Heart left ventricle (tissue), 16 donors: ENCODE measurements around the gene LMCD1. TPM values are rescaled to one million over a fixed set of nuclear protein-coding genes. Genes with fewer than 3 reads are reported as not detected.

Experiments
- ATAC-seq, 4 donors: fragments of 200-7000 bp; cut with Tn5 transposase; one replicate each; pipeline ENCODE4 v1.9.1; 2020 to 2022; ENCODE audit warnings: moderate library complexity in 4 of 4, mild to moderate bottlenecking in 3 of 4, moderate number of reproducible peaks in 1 of 4
- DNase-seq, 5 donors: peaks; one replicate each; pipeline ENCODE4 v3.0.0-alpha.2; 2020
- H3K27ac ChIP-seq, 12 donors: fragments of 200-600 bp; sonication (generic) in 4 of 12; one replicate each; pipeline versions ENCODE4 v1.5.0 to v1.8.0; 2016 to 2022; ENCODE audit warnings: mild to moderate bottlenecking in 2 of 12
- H3K27me3 ChIP-seq, 9 donors: fragments of 200-600 bp; sonication (generic) in 2 of 9; one replicate each; pipeline versions ENCODE4 v1.5.1 to v1.8.0; 2016 to 2022; ENCODE audit warnings: mild to moderate bottlenecking in 3 of 9
- H3K36me3 ChIP-seq, 9 donors: fragments of 200-600 bp; sonication (generic) in 2 of 9; one replicate each; pipeline versions ENCODE4 v1.5.0 to v1.8.0; 2018 to 2022; ENCODE audit warnings: mild to moderate bottlenecking in 2 of 9
- H3K4me1 ChIP-seq, 12 donors: fragments of 200-600 bp; sonication (generic) in 4 of 12; one replicate each; pipeline versions ENCODE4 v1.5.0 to v1.8.0; 2016 to 2022; ENCODE audit warnings: mild to moderate bottlenecking in 3 of 12
- H3K4me3 ChIP-seq, 12 donors: fragments of 200-600 bp; sonication (generic) in 4 of 12; one replicate each; pipeline versions ENCODE4 v1.5.0 to v1.8.0; 2017 to 2022; ENCODE audit warnings: mild to moderate bottlenecking in 9 of 12, moderate library complexity in 4 of 12
- H3K9me3 ChIP-seq, 12 donors: fragments of 200-600 bp; sonication (generic) in 4 of 12; one replicate each; pipeline versions ENCODE4 v1.5.0 to v1.8.0; 2016 to 2022; ENCODE audit warnings: mild to moderate bottlenecking in 1 of 12
- POLR2A ChIP-seq, 2 donors: fragments of 450-650 bp; IDR thresholded peaks; one replicate each; pipeline ENCODE4 v1.6.1; 2017; ENCODE audit warnings: antibody characterized with exemption in 2 of 2, mild to moderate bottlenecking in 2 of 2, moderate library complexity in 2 of 2
- WGBS, 4 donors: extraction: QIAGEN DNeasy Blood & Tissue Kit in 2 of 4; methylation state at CpG; one replicate each; pipeline versions ENCODE4 v1.1.5 to v1.1.7; 2013 to 2018; 5-methylcytosine and 5-hydroxymethylcytosine counted together
- intact Hi-C, 10 donors: fragments of 100-400 bp; cut with DNase I; formaldehyde crosslinking; loops; one replicate each; pipeline versions ENCODE4 v1.11.1 to v1.14.2; 2022
- polyA plus RNA-seq, 2 donors: library from polyadenylated mRNA; stranded (reverse); fragments of 200-250 nt; gene quantifications; one replicate each; pipeline ENCODE4 v1.2.3, GENCODE V29; 2013
- total RNA-seq, 9 donors: library from RNA; depleted of rRNA in 2 of 9; stranded (reverse); fragments of >200 nt in 2 of 9; fragmentation: NEBNext Ultra II Directional in 3 of 9; extraction: Animal tissue kit (Norgen Biotek cat#: 25700) in 3 of 9; gene quantifications; one replicate each; pipeline versions ENCODE4 v1.1.0 to v1.2.4, GENCODE V29; 2016 to 2023
- TF ChIP-seq, protein P1 (sequence below), 12 donors: fragments of 200-600 bp; sonication (generic) in 4 of 12; IDR thresholded peaks; one replicate each; pipeline versions ENCODE4 v1.5.0 to v1.8.0; 2018 to 2022; ENCODE audit warnings: antibody characterized with exemption in 12 of 12, mild to moderate bottlenecking in 5 of 12
- donor health status: ischemic (EF 13 %, LVEDD 7.1; RV severe dilation, severe dysfunction).
- donor health status: healthy with polysubstance abuse.
- donor health status: DM: no; HTN: yes; CAD: no.
- donor health status: DM: no; HTN: no; CAD: no.
- donor health status: ischemic (EF 25% LVEDD 6.9; RV normal size, moderate dysfunction).
- donor health status: ischemic (EF 25% LVEDD 5.7; RV mildly dilated, moderate dysfunction).
- donor health status: healthy.
- donor health status: DM: yes; HTN: yes; CAD: no.
- donor health status: ischemic (EF 35%, LVEDD 5.7; RV mildly dilated, moderate dysfunction).
- donor health status: nonischemic (EF 11% LVEDD 7.7; RV severe dilation, severe dysfunction).
- donor health status: DM: yes; HTN: yes; CAD: no.
- donor health status: PGD.
- donor health status: ischemic (EF 29% LVEDD 5.4; RV normal size, mild dysfunction).
- donor health status: nonischemic (EF 23%, LVEDD 6.1; RV moderate dilation, normal function).

The LMCD1 gene
- total and polyA plus RNA-seq, 11 donors: 34.9 to 661 (median 54.6) TPM

DNA sequence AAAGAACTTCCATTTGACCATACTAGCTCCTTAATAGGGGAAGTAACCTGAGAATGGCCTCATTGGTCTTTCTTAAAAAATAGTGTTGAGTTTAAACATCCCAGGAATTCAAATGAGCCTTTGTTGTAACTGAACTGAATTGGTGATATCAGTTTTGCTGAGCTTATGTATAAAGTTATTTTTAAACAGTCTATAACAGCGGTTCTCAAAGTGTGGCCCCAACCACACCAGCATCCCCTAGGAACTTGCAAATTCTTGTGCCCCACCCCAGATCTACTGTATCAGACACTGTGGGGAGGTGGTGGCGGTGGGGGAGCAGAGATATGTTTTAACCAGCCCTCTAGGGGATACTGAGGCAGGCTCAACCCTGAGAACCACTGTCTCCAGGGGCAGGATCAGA is 57.0 kb downstream of the LMCD1 start:
- WGBS, 4 donors: 84 to 100% (median 97%) methylated on average over 1 to 2 of the region's 2 CpGs
- no peaks in the 10 kb centered on the region for H3K27me3 ChIP-seq
- peaks cover 6 to 95% (median 63%) of the 10 kb centered on the region in 12 donors for H3K4me1 ChIP-seq
- intact Hi-C loops: loop anchor here in 1 of 10 donors (5.0 kb wide), 1 partner anchor 56 kb away; the partner anchor contains the start of gene LMCD1
- DNase-seq: no peak
- H3K36me3 ChIP-seq: peaks cover 0 to 33% (median 10%) of the 10 kb centered on the region in 9 donors
- no peaks in the 10 kb centered on the region for H3K9me3 ChIP-seq
- TF ChIP-seq, protein P1, sequence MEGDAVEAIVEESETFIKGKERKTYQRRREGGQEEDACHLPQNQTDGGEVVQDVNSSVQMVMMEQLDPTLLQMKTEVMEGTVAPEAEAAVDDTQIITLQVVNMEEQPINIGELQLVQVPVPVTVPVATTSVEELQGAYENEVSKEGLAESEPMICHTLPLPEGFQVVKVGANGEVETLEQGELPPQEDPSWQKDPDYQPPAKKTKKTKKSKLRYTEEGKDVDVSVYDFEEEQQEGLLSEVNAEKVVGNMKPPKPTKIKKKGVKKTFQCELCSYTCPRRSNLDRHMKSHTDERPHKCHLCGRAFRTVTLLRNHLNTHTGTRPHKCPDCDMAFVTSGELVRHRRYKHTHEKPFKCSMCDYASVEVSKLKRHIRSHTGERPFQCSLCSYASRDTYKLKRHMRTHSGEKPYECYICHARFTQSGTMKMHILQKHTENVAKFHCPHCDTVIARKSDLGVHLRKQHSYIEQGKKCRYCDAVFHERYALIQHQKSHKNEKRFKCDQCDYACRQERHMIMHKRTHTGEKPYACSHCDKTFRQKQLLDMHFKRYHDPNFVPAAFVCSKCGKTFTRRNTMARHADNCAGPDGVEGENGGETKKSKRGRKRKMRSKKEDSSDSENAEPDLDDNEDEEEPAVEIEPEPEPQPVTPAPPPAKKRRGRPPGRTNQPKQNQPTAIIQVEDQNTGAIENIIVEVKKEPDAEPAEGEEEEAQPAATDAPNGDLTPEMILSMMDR (IDR thresholded peaks at IDR 0.05): no peak
- TF ChIP-seq POLR2A (IDR thresholded peaks at IDR 0.05): no peak
- ATAC-seq: no peak
- no peak overlapping the region for H3K4me3 ChIP-seq
- no peak overlapping the region for H3K27ac ChIP-seq

DNA sequence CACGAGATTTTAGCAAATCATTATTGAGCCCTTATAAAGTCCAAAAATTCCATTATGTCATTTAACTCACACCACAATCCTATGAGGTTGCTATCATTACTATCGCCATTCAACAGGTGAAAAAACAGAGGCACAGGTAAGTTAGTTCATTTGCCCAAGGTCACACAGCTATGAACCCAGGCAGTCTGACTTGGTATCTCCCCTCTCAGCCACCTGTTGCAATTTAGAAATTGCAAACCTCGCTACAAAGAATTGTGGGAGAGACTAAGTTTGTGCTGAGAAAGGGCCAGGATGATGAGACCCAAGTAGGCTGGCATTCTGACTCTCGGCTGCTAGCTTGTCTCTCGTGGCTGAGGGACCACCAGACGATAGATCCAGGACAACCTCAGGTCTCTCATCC is 57.7 kb downstream of the LMCD1 start:
- intact Hi-C loops: loop anchor here in 1 of 10 donors (5.0 kb wide), 1 partner anchor 57 kb away; the partner anchor contains the start of gene LMCD1
- ATAC-seq: no peak
- no peak for TF ChIP-seq POLR2A (IDR thresholded peaks at IDR 0.05)
- TF ChIP-seq, protein P1 (IDR thresholded peaks at IDR 0.05): no peak
- 97 to 98% (median 98%) methylated on average over 6 of the region's 6 CpGs for WGBS, 4 donors
- Histone ChIP-seq H3K36me3 (peaks cover 0 to 36% (median 8%) of the 10 kb centered on the region in 9 donors), H3K4me1 (peaks cover 6 to 88% (median 56%) of the 10 kb centered on the region in 12 donors), H3K27ac (peak overlapping the region in 1 of 12 donors; percentile 77), H3K9me3 (no peaks in the 10 kb centered on the region), H3K27me3 (no peaks in the 10 kb centered on the region), H3K4me3 (no peak overlapping the region)
- no peak for DNase-seq

DNA sequence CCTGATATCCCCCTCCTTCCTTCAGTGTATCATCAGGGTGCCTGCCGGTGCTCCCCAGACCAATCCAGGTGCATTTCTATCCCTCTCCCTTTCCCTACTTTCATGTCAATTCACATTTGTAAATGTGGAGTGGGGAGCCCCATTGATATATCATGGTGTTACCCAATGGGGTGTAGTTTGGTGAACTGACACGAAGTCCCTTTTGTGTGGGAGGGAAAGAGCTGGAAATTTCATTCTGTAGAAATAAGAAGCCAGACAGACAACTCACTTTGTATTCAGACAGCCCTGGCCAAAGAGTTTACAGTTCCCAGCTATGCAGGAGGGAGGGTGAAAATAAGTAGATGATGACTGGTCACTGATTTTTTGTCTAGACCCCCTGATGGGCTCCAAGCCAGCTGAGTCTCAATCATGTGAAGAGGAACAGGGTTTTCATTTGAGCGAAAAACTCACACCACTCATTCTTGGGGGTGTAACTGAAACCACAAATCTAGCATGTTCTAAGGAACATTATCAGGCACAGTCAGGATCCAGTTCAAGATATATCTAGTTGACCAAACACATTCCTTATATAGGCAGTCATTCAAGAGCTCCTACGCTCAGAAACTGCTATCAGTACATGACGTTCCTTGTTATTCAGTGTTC is 58.9 kb downstream of the LMCD1 start:
- 78 to 85% (median 80%) methylated on average over 5 of the region's 5 CpGs for WGBS, 4 donors
- TF ChIP-seq POLR2A (IDR thresholded peaks at IDR 0.05): no peak
- TF ChIP-seq, protein P1 (IDR thresholded peaks at IDR 0.05): no peak

DNA sequence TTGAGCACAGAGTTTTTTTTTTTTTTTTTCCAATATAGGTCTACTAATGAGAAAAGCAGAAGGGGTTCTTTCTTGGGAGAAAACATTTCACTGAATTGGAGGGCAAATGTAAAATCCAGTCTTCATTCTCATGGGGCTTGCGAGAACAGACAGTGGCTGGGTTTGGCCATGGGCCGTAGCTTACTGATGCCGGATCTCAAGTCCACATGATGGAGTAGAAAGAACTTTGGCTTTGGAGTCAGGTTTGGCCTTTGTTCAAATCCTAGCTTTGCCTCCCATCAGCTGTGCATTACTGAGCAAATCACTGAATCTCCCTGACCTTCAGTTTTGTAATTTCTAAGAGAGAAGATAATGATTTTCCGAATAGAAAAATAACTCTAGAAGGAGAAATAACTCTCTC is 59.7 kb downstream of the LMCD1 start:
- Histone ChIP-seq H3K4me3 (no peak overlapping the region), H3K27me3 (no peaks in the 10 kb centered on the region), H3K9me3 (no peaks in the 10 kb centered on the region), H3K4me1 (peaks cover 6 to 67% (median 45%) of the 10 kb centered on the region in 12 donors), H3K36me3 (peaks cover 0 to 56% (median 23%) of the 10 kb centered on the region in 9 donors), H3K27ac (peak overlapping the region in 11 of 12 donors; percentile 57 to 87 (median 71))
- intact Hi-C loops: loop anchor here in 2 of 10 donors (5.0 kb wide), 2 partner anchors 34 to 119 kb away; no protein-coding TSS in a partner anchor
- ATAC-seq (peak; percentile 52 to 88 (median 70)), DNase-seq (peak; percentile 46 to 78 (median 72))
- 39 to 51% (median 50%) methylated on average over 4 of the region's 4 CpGs for WGBS, 4 donors
- TF ChIP-seq POLR2A (IDR thresholded peaks at IDR 0.05): no peak
- TF ChIP-seq, protein P1 (IDR thresholded peaks at IDR 0.05): no peak

More for the DNA sequence above, 58.9 kb downstream of the LMCD1 start:
- Histone ChIP-seq H3K36me3 (peaks cover 0 to 48% (median 14%) of the 10 kb centered on the region in 9 donors), H3K27ac (peak overlapping the region; percentile 9 to 87 (median 70)), H3K27me3 (no peaks in the 10 kb centered on the region), H3K4me1 (peaks cover 6 to 76% (median 47%) of the 10 kb centered on the region in 12 donors), H3K4me3 (no peak overlapping the region), H3K9me3 (no peaks in the 10 kb centered on the region)
- ATAC-seq (peak; percentile 44 to 77 (median 63)), DNase-seq (peak in 1 of 5 donors; percentile 70)
- intact Hi-C loops: loop anchor here in 2 of 10 donors (5.0 kb wide), 2 partner anchors 33 to 118 kb away; no protein-coding TSS in a partner anchor
